Measurements from ENCODE around the gene ABO.
"Not testable (repeated sequence)": the region's sequence is repeated elsewhere in the genome, so short reads cannot be mapped to it uniquely, and the experiment has no call there.

ABO gene

GRCh38 chr9:133225171-133226011 lies 49.6 kb downstream of the ABO start:
- DNase-seq: no peak

- DNase-seq: no peak
Measured at GRCh38 chr9:133224762-133225161, 50.2 kb downstream of the ABO start.

GRCh38 chr9:133223159-133223756 lies 51.7 kb downstream of the ABO start:
- not testable (repeated sequence) for DNase-seq

- DNase-seq: not testable (repeated sequence)
Measured at GRCh38 chr9:133221994-133222393, 53.0 kb downstream of the ABO start.

- DNase-seq: no peak
Measured at GRCh38 chr9:133221177-133221809, 53.7 kb downstream of the ABO start.

- DNase-seq: not testable (repeated sequence)
Measured at GRCh38 chr9:133218049-133218975, 56.7 kb downstream of the ABO start.

GRCh38 chr9:133217333-133217988 lies 57.5 kb downstream of the ABO start:
- not testable (repeated sequence) for DNase-seq

- not testable (repeated sequence) for DNase-seq
Measured at GRCh38 chr9:133214276-133214675, 60.7 kb downstream of the ABO start.

- DNase-seq: no peak
Measured at GRCh38 chr9:133210609-133211008, 64.4 kb downstream of the ABO start.

GRCh38 chr9:133210202-133210532 lies 64.8 kb downstream of the ABO start:
- DNase-seq: no peak

- DNase-seq: not testable (repeated sequence)
Measured at GRCh38 chr9:133209327-133210201, 65.4 kb downstream of the ABO start.

- DNase-seq: not testable (repeated sequence)
Measured at GRCh38 chr9:133208880-133209300, 66.1 kb downstream of the ABO start, which contains the start of gene OBP2B. TSS of gene OBP2B (minus strand) at chr9:133209250. CDS start at chr9:133209199, 51 bp downstream.

- not testable (repeated sequence) for DNase-seq
Measured at GRCh38 chr9:133208171-133208879, 66.7 kb downstream of the ABO start.

- DNase-seq: no peak
Measured at GRCh38 chr9:133207540-133208170, 67.3 kb downstream of the ABO start.

- DNase-seq: no peak
Measured at GRCh38 chr9:133207021-133207531, 67.9 kb downstream of the ABO start.

GRCh38 chr9:133205996-133206931 lies 68.7 kb downstream of the ABO start:
- DNase-seq: no peak

GRCh38 chr9:133205481-133205887 lies 69.5 kb downstream of the ABO start:
- not testable (repeated sequence) for DNase-seq
